Liver (tissue), 9 donors: ENCODE data around the gene GLOD4. TPM values are rescaled to one million over a fixed set of nuclear protein-coding genes. Genes with fewer than 3 reads are reported as not detected.

Experiments
- DNase-seq: peaks from one replicate; pipeline ENCODE4 v3.0.0-alpha.2; 2017; ENCODE audit warnings: low spot score
- H3K27ac ChIP-seq, 2 donors: one replicate each; pipeline ENCODE4 v1.7.0; 2013; ENCODE audit warnings: inconsistent platforms in 2 of 2, low read length in 2 of 2, control low read depth in 1 of 2, low read depth in 1 of 2, mild to moderate bottlenecking in 1 of 2
- H3K27me3 ChIP-seq, 4 donors: one replicate each; pipeline versions ENCODE4 v1.6.1 to v1.7.0; 2013; ENCODE audit warnings: low read length in 3 of 4, inconsistent platforms in 1 of 4, mild to moderate bottlenecking in 1 of 4, moderate library complexity in 1 of 4; ENCODE audit not compliant: control insufficient read depth in 4 of 4, insufficient read depth in 4 of 4
- H3K36me3 ChIP-seq, 4 donors: one replicate each; pipeline versions ENCODE4 v1.6.1 to v1.7.0; 2013; ENCODE audit warnings: low read length in 3 of 4, mild to moderate bottlenecking in 3 of 4, low read depth in 1 of 4, moderate library complexity in 1 of 4; ENCODE audit not compliant: control insufficient read depth in 4 of 4, insufficient read depth in 3 of 4
- H3K4me1 ChIP-seq, 4 donors: one replicate each; pipeline versions ENCODE4 v1.6.1 to v1.7.0; 2013; ENCODE audit warnings: low read length in 3 of 4, mild to moderate bottlenecking in 3 of 4, moderate library complexity in 1 of 4; ENCODE audit not compliant: control insufficient read depth in 4 of 4, insufficient read depth in 4 of 4
- H3K4me3 ChIP-seq, 3 donors: one replicate each; pipeline versions ENCODE4 v1.6.1 to v1.7.0; 2013; ENCODE audit warnings: low read length in 3 of 3, control low read depth in 1 of 3, low read depth in 1 of 3, mild to moderate bottlenecking in 1 of 3
- H3K9ac ChIP-seq, 2 donors: one replicate each; pipeline ENCODE4 v1.7.0; 2013; ENCODE audit warnings: low read length in 2 of 2, mild to moderate bottlenecking in 2 of 2, moderate library complexity in 2 of 2, control low read depth in 1 of 2, low read depth in 1 of 2
- H3K9me3 ChIP-seq, 4 donors: one replicate each; pipeline versions ENCODE4 v1.6.1 to v1.7.0; 2013; ENCODE audit warnings: low read length in 3 of 4; ENCODE audit not compliant: control insufficient read depth in 4 of 4
- ATF3 ChIP-seq: IDR thresholded peaks from 2 replicates; pipeline ENCODE4 v1.6.1; 2016; ENCODE audit warnings: antibody characterized with exemption
- CTCF ChIP-seq: fragments of 150-350 bp; IDR thresholded peaks from 2 replicates; pipeline ENCODE4 v1.5.1; 2017; ENCODE audit warnings: improper control_type of control experiment, low read depth, low read length; ENCODE audit not compliant: missing input control
- EGR1 ChIP-seq, 2 donors: IDR thresholded peaks; 2 replicates each; pipeline ENCODE4 v1.6.1; 2016 to 2018; ENCODE audit warnings: antibody characterized with exemption in 2 of 2, low read depth in 2 of 2
- FOXA1 ChIP-seq: IDR thresholded peaks from 2 replicates; pipeline ENCODE4 v1.6.1; 2016; ENCODE audit warnings: antibody characterized with exemption
- FOXA2 ChIP-seq: IDR thresholded peaks from 2 replicates; pipeline ENCODE4 v1.6.1; 2016; ENCODE audit warnings: antibody characterized with exemption
- GABPA ChIP-seq, 2 donors: IDR thresholded peaks in 1 of 2; conservative IDR thresholded peaks in 1 of 2; 2 replicates each; pipeline ENCODE4 v1.6.1; 2016; ENCODE audit warnings: antibody characterized with exemption in 2 of 2, mild to moderate bottlenecking in 1 of 2, moderate library complexity in 1 of 2
- HNF4A ChIP-seq, 2 donors: conservative IDR thresholded peaks; 2 replicates each; pipeline ENCODE4 v1.6.1; 2016; ENCODE audit warnings: antibody characterized with exemption in 2 of 2, mild to moderate bottlenecking in 2 of 2
- HNF4G ChIP-seq: IDR thresholded peaks from 2 replicates; pipeline ENCODE4 v1.6.1; 2016; ENCODE audit warnings: antibody characterized with exemption
- JUND ChIP-seq, 2 donors: IDR thresholded peaks; 2 replicates each; pipeline ENCODE4 v1.6.1; 2016; ENCODE audit warnings: antibody characterized with exemption in 2 of 2
- MAX ChIP-seq: IDR thresholded peaks from 2 replicates; pipeline ENCODE4 v1.6.1; 2016; ENCODE audit warnings: antibody characterized with exemption
- NR2F2 ChIP-seq: IDR thresholded peaks from 2 replicates; pipeline ENCODE4 v1.6.1; 2016; ENCODE audit warnings: antibody characterized with exemption
- RAD21 ChIP-seq, 2 donors: IDR thresholded peaks; 2 replicates each; pipeline ENCODE4 v1.6.1; 2016; ENCODE audit warnings: antibody characterized with exemption in 2 of 2, mild to moderate bottlenecking in 2 of 2
- REST ChIP-seq: IDR thresholded peaks from 2 replicates; pipeline ENCODE4 v1.6.1; 2016; ENCODE audit warnings: antibody characterized with exemption, mild to moderate bottlenecking
- RXRA ChIP-seq, 2 donors: IDR thresholded peaks; 2 replicates each; pipeline ENCODE4 v1.6.1; 2017 to 2018; ENCODE audit warnings: antibody characterized with exemption in 2 of 2, mild to moderate bottlenecking in 1 of 2
- SP1 ChIP-seq: IDR thresholded peaks from 2 replicates; pipeline ENCODE4 v1.6.1; 2018; ENCODE audit warnings: antibody characterized with exemption, mild to moderate bottlenecking
- TAF1 ChIP-seq: conservative IDR thresholded peaks from 2 replicates; pipeline ENCODE4 v1.6.1; 2016; ENCODE audit warnings: antibody characterized with exemption, mild to moderate bottlenecking
- YY1 ChIP-seq: IDR thresholded peaks from 2 replicates; pipeline ENCODE4 v1.6.1; 2016; ENCODE audit warnings: antibody characterized with exemption, mild to moderate bottlenecking
- ZBTB33 ChIP-seq: IDR thresholded peaks from 2 replicates; pipeline ENCODE4 v1.6.1; 2016; ENCODE audit warnings: antibody characterized with exemption
- WGBS: extraction: QIAGEN DNeasy Blood & Tissue Kit; methylation state at CpG from one replicate; pipeline ENCODE4 v1.1.7; 2013; 5-methylcytosine and 5-hydroxymethylcytosine counted together
- polyA plus RNA-seq, 2 donors: library from polyadenylated mRNA; stranded (reverse) in 1 of 2; unstranded in 1 of 2; fragments of 200-250 nt in 1 of 2; fragments of >200 nt in 1 of 2; fragmentation: Nextera tagmentation in 1 of 2; extraction: Ambion mirVana in 1 of 2; gene quantifications; one replicate each; pipeline versions ENCODE4 v1.2.1 to v1.2.3, GENCODE V29; 2013 to 2015
- total RNA-seq, 2 donors: library from RNA; depleted of rRNA; stranded (reverse); fragments of >200 nt; gene quantifications; one replicate each; pipeline ENCODE4 v1.2.3, GENCODE V29; 2014
- donor health status: healthy.
- donor health status: healthy.
- donor health status: healthy.
- donor health status: healthy.
- donor health status: healthy.

GLOD4 gene
- total and polyA plus RNA-seq, 4 donors = 26.1 to 50.5 (median 39.0) TPM

- Histone ChIP-seq H3K4me1 (no peaks in the 10 kb centered on the region), H3K27me3 (no peaks in the 10 kb centered on the region), H3K9ac (no peak overlapping the region), H3K9me3 (no peaks in the 10 kb centered on the region), H3K36me3 (no peaks in the 10 kb centered on the region), H3K27ac (no peak overlapping the region), H3K4me3 (no peak overlapping the region)
- TF ChIP-seq FOXA2 (no peak), SP1 (no peak), RAD21 (IDR thresholded peaks at IDR 0.05) (no peak), EGR1 (IDR thresholded peaks at IDR 0.05; ENCODE audit: low read depth in 2 of 2) (no peak), JUND (IDR thresholded peaks at IDR 0.05) (no peak), FOXA1 (no peak), HNF4A (conservative IDR thresholded peaks at IDR 0.05) (no peak), ATF3 (no peak), MAX (no peak), ZBTB33 (no peak), CTCF (no peak), TAF1 (no peak), REST (no peak), HNF4G (no peak), GABPA (IDR thresholded peaks at IDR 0.05 in 1 of 2, conservative IDR thresholded peaks at IDR 0.05 in 1 of 2) (no peak), YY1 (no peak), RXRA (IDR thresholded peaks at IDR 0.05) (no peak), NR2F2 (no peak)
- DNase-seq = no peak
- 87% methylated on average over 37 of the region's 37 CpGs for WGBS
These were observed 21.1 kb upstream of the GLOD4 start for GRCh38 chr17:802901-803881.
